ENCODE measurements around the gene SPPL2B.

GRCh38 chr19:2280633-2281264 is 47.7 kb upstream of the SPPL2B start:
- TF ChIP-seq POLR2AphosphoS5 (IDR thresholded peaks at IDR 0.05; ENCODE audit: insufficient read depth in 1 of 2, low read depth in 1 of 2) (no peak), POLR2A (IDR thresholded peaks at IDR 0.05) (no peak)
- TF ChIP-seq, protein P1, sequence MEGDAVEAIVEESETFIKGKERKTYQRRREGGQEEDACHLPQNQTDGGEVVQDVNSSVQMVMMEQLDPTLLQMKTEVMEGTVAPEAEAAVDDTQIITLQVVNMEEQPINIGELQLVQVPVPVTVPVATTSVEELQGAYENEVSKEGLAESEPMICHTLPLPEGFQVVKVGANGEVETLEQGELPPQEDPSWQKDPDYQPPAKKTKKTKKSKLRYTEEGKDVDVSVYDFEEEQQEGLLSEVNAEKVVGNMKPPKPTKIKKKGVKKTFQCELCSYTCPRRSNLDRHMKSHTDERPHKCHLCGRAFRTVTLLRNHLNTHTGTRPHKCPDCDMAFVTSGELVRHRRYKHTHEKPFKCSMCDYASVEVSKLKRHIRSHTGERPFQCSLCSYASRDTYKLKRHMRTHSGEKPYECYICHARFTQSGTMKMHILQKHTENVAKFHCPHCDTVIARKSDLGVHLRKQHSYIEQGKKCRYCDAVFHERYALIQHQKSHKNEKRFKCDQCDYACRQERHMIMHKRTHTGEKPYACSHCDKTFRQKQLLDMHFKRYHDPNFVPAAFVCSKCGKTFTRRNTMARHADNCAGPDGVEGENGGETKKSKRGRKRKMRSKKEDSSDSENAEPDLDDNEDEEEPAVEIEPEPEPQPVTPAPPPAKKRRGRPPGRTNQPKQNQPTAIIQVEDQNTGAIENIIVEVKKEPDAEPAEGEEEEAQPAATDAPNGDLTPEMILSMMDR (IDR thresholded peaks at IDR 0.05): no peak
